ENCODE measurements around the gene KIAA2012.

DNA sequence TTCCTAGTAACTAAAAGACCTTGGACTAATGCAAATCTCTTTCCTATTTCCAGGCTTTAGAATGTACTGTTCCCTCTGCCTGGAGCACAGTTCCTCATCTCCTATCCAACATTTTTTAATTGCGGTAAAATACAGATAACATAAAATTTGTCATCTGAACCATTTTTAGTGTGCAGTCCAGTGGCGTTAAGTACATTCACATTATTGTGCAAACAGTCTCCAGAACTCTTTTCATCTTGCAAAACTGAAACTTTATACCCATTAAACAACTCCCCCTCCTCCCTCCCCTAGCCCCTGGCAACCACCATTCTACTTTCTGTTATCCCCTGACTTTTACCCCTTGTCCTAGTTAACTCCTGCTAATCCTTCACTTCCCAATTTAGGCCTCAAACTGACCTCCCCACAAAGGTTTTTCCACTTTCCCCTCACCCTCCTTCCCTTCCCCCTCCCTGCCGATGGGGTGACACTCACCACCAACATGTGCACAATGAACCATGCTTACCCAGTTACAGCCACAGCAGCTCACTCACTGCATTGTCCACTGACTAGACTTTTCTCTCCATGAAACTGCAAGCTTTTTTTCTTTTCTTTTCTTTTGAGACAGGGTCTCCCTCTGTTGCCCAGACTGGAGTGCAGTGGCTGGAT is 54.8 kb downstream of the KIAA2012 start:
- TF ChIP-seq, protein P1, sequence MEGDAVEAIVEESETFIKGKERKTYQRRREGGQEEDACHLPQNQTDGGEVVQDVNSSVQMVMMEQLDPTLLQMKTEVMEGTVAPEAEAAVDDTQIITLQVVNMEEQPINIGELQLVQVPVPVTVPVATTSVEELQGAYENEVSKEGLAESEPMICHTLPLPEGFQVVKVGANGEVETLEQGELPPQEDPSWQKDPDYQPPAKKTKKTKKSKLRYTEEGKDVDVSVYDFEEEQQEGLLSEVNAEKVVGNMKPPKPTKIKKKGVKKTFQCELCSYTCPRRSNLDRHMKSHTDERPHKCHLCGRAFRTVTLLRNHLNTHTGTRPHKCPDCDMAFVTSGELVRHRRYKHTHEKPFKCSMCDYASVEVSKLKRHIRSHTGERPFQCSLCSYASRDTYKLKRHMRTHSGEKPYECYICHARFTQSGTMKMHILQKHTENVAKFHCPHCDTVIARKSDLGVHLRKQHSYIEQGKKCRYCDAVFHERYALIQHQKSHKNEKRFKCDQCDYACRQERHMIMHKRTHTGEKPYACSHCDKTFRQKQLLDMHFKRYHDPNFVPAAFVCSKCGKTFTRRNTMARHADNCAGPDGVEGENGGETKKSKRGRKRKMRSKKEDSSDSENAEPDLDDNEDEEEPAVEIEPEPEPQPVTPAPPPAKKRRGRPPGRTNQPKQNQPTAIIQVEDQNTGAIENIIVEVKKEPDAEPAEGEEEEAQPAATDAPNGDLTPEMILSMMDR (IDR thresholded peaks at IDR 0.05; ENCODE audit: low read depth, low read length, poor library complexity, severe bottlenecking) = no peak
- no peak for TF ChIP-seq EZH2phosphoT487 (IDR thresholded peaks at IDR 0.05; ENCODE audit: borderline replicate concordance, low read length)
